Tibial nerve (tissue), 4 donors: ENCODE results near the gene SORCS2.

Experiments
- EP300 ChIP-seq, 2 donors: sonication (generic); formaldehyde crosslinking; IDR thresholded peaks; one replicate each; pipeline ENCODE4 v1.6.1; 2017; ENCODE audit warnings: antibody characterized with exemption in 2 of 2, mild to moderate bottlenecking in 1 of 2
- TF ChIP-seq, protein P1 (sequence below), 5 experiments: fragments of 200-600 bp in 3 of 5; fragments of 450-650 bp in 2 of 5; sonication (generic) in 3 of 5; IDR thresholded peaks; one replicate each; pipeline ENCODE4 v1.5.1; 2016 to 2019; ENCODE audit warnings: antibody characterized with exemption in 5 of 5, mild to moderate bottlenecking in 3 of 5, moderate library complexity in 2 of 5

DNA sequence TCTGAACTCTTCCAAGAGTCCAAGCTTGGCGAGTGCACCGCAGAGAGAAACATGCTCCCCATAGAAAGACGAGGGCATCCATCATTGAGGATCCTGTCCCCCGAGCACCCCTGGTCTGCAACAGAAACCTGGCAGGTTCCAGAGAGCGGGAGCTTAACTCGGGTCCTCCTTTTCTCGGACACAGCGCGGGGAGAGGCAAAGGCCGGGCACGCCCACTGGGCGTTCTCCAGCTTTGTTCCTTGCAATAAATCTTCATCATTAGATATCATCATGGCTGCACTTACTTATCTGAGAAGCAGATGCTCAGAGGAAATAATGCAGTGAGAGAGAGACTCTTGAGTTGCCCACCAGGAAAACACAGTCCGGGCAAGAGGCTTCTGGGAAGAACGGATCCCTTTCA, 332.5 kb downstream of the SORCS2 start:
- TF ChIP-seq, protein P1, sequence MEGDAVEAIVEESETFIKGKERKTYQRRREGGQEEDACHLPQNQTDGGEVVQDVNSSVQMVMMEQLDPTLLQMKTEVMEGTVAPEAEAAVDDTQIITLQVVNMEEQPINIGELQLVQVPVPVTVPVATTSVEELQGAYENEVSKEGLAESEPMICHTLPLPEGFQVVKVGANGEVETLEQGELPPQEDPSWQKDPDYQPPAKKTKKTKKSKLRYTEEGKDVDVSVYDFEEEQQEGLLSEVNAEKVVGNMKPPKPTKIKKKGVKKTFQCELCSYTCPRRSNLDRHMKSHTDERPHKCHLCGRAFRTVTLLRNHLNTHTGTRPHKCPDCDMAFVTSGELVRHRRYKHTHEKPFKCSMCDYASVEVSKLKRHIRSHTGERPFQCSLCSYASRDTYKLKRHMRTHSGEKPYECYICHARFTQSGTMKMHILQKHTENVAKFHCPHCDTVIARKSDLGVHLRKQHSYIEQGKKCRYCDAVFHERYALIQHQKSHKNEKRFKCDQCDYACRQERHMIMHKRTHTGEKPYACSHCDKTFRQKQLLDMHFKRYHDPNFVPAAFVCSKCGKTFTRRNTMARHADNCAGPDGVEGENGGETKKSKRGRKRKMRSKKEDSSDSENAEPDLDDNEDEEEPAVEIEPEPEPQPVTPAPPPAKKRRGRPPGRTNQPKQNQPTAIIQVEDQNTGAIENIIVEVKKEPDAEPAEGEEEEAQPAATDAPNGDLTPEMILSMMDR (IDR thresholded peaks at IDR 0.05): no peak
- TF ChIP-seq EP300 (IDR thresholded peaks at IDR 0.05): no peak
